Stimulated activated CD8-positive, alpha-beta memory T cell treated with anti-CD3 and anti-CD28 coated beads, Interleukin-15, amount 100 ng/mL, for 48 hours (primary cell): ENCODE measurements around the gene GH1.
"Not testable (repeated sequence)": the region's sequence is repeated elsewhere in the genome, so short reads cannot be mapped to it uniquely, and the experiment has no call there.

Experiments
- DNase-seq, 2 donors: peaks; one replicate each; pipeline ENCODE4 v3.0.0-alpha.2; 2020; ENCODE audit warnings: low read depth in 2 of 2

The GH1 gene

GRCh38 chr17:63918789-63919305, at the start of gene GH1:
Gene GH1 (minus strand): TSS chr17:63918839. CDS start chr17:63918776, 63 bp downstream.
- not testable (repeated sequence) for DNase-seq

- DNase-seq, result peak in 1 of 2 donors; percentile 31
Observed at GRCh38 chr17:63967953-63968352, 49.3 kb upstream of the GH1 start.

GRCh38 chr17:63966646-63967264, 48.1 kb upstream of the GH1 start:
- peak in 1 of 2 donors; percentile 31 for DNase-seq

- no peak for DNase-seq
Observed at GRCh38 chr17:63963123-63963522, 44.5 kb upstream of the GH1 start.

GRCh38 chr17:63962298-63962744, 43.7 kb upstream of the GH1 start:
- DNase-seq, result no peak

GRCh38 chr17:63961355-63962212, 42.9 kb upstream of the GH1 start:
- peak in 1 of 2 donors; percentile 14 for DNase-seq

- no peak for DNase-seq
Observed at GRCh38 chr17:63960430-63960829, 41.8 kb upstream of the GH1 start.

GRCh38 chr17:63960006-63960405, 41.4 kb upstream of the GH1 start:
- DNase-seq, result no peak

GRCh38 chr17:63956296-63956920, 37.8 kb upstream of the GH1 start:
- DNase-seq, result no peak

GRCh38 chr17:63955791-63956190, 37.2 kb upstream of the GH1 start:
- no peak for DNase-seq

- no peak for DNase-seq
Observed at GRCh38 chr17:63955232-63955631, 36.6 kb upstream of the GH1 start.

GRCh38 chr17:63954402-63955063, 35.9 kb upstream of the GH1 start:
- DNase-seq, result no peak

- no peak for DNase-seq
Observed at GRCh38 chr17:63950940-63951907, 32.6 kb upstream of the GH1 start.

- DNase-seq, result no peak
Observed at GRCh38 chr17:63949576-63950250, 31.1 kb upstream of the GH1 start.

GRCh38 chr17:63948521-63948920, 29.9 kb upstream of the GH1 start:
- no peak for DNase-seq

- DNase-seq, result no peak
Observed at GRCh38 chr17:63947711-63948330, 29.2 kb upstream of the GH1 start.

GRCh38 chr17:63946440-63947363, 28.1 kb upstream of the GH1 start:
- peak; percentile 38 to 43 for DNase-seq

GRCh38 chr17:63945784-63946439, 27.3 kb upstream of the GH1 start:
- DNase-seq, result no peak
